HL-60 (cell line): ENCODE measurements around the gene STARD3NL.
"Not testable (repeated sequence)": the region's sequence is repeated elsewhere in the genome, so short reads cannot be mapped to it uniquely, and the experiment has no call there.

ENCODE experiments used
- CTCF ChIP-seq: IDR thresholded peaks from one replicate; pipeline ENCODE4 v1.5.1; 2011; ENCODE audit warnings: low read length, control low read depth, inconsistent platforms; ENCODE audit not compliant: insufficient read depth
- GABPA ChIP-seq: IDR thresholded peaks from 2 replicates; pipeline ENCODE4 v1.6.1; 2012; ENCODE audit warnings: low read depth
- POLR2AphosphoS5 ChIP-seq: IDR thresholded peaks from 2 replicates; pipeline ENCODE4 v1.6.1; 2012; ENCODE audit warnings: low read depth
- SPI1 ChIP-seq: IDR thresholded peaks from 2 replicates; pipeline ENCODE4 v1.6.1; 2012; ENCODE audit warnings: low read depth, mild to moderate bottlenecking, borderline replicate concordance
- TF ChIP-seq, protein P1 (sequence below): IDR thresholded peaks from 2 replicates; pipeline ENCODE4 v1.6.1; 2012; ENCODE audit warnings: low read depth; ENCODE audit not compliant: insufficient replicate concordance

DNA sequence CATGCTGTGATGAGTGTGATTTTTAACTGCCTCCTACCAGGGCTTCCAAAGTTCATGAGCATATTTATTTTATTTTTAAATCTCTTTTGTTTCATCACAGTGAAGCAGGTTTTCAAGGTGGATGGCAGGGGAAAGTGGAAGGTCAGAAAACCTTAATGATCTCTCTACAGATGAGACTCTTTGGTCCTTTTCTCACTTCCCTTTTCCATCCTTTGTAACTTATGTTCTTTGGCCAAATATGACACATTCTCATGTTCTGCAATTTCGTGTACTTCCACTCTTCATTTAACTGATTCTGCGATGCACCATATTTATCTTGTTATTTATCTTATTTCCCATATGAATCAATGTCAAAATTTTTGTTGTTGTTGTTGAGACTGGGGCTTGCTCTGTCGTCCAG, 71.8 kb downstream of the STARD3NL start:
- not testable (repeated sequence) for TF ChIP-seq CTCF, POLR2AphosphoS5, GABPA
- TF ChIP-seq SPI1 = peak; percentile 88
- TF ChIP-seq, protein P1, sequence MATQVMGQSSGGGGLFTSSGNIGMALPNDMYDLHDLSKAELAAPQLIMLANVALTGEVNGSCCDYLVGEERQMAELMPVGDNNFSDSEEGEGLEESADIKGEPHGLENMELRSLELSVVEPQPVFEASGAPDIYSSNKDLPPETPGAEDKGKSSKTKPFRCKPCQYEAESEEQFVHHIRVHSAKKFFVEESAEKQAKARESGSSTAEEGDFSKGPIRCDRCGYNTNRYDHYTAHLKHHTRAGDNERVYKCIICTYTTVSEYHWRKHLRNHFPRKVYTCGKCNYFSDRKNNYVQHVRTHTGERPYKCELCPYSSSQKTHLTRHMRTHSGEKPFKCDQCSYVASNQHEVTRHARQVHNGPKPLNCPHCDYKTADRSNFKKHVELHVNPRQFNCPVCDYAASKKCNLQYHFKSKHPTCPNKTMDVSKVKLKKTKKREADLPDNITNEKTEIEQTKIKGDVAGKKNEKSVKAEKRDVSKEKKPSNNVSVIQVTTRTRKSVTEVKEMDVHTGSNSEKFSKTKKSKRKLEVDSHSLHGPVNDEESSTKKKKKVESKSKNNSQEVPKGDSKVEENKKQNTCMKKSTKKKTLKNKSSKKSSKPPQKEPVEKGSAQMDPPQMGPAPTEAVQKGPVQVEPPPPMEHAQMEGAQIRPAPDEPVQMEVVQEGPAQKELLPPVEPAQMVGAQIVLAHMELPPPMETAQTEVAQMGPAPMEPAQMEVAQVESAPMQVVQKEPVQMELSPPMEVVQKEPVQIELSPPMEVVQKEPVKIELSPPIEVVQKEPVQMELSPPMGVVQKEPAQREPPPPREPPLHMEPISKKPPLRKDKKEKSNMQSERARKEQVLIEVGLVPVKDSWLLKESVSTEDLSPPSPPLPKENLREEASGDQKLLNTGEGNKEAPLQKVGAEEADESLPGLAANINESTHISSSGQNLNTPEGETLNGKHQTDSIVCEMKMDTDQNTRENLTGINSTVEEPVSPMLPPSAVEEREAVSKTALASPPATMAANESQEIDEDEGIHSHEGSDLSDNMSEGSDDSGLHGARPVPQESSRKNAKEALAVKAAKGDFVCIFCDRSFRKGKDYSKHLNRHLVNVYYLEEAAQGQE = not testable (repeated sequence)
